Neural progenitor cell (in vitro differentiated cells): Measurements from ENCODE around the gene FRY. TPM values are rescaled to one million over a fixed set of nuclear protein-coding genes. Genes with fewer than 3 reads are reported as not detected.

ENCODE experiments used
- DNase-seq: peaks from one replicate; pipeline ENCODE4 v3.0.0-alpha.2; 2016; ENCODE audit warnings: low spot score
- H2AFZ ChIP-seq: fragments of 200-600 bp; sonication (generic); replicated peaks from 2 replicates; pipeline ENCODE4 v1.6.1; 2016; ENCODE audit warnings: antibody characterized with exemption
- H3F3A ChIP-seq: fragments of 200-600 bp; sonication (generic); 2 replicates; pipeline ENCODE4 v1.6.1; 2016; ENCODE audit warnings: antibody characterized with exemption, low read depth
- H3K27ac ChIP-seq: fragments of 200-600 bp; sonication (generic); 2 replicates; pipeline ENCODE4 v1.5.1; 2016; ENCODE audit warnings: mild to moderate bottlenecking
- H3K27me3 ChIP-seq: fragments of 200-600 bp; sonication (generic); 2 replicates; pipeline ENCODE4 v1.6.1; 2016; ENCODE audit warnings: mild to moderate bottlenecking, moderate library complexity
- H3K36me3 ChIP-seq: fragments of 200-600 bp; sonication (generic); 2 replicates; pipeline ENCODE4 v1.5.1; 2016
- H3K4me1 ChIP-seq: fragments of 200-600 bp; sonication (generic); 2 replicates; pipeline ENCODE4 v1.6.1; 2016; ENCODE audit warnings: mixed run types
- H3K4me2 ChIP-seq: fragments of 200-600 bp; sonication (generic); 2 replicates; pipeline ENCODE4 v1.6.1; 2016
- H3K4me3 ChIP-seq: fragments of 200-600 bp; sonication (generic); 2 replicates; pipeline ENCODE4 v1.5.1; 2016
- H3K79me2 ChIP-seq: fragments of 200-600 bp; sonication (generic); 2 replicates; pipeline ENCODE4 v1.6.1; 2016; ENCODE audit warnings: low read depth
- H3K9ac ChIP-seq: fragments of 200-600 bp; sonication (generic); 2 replicates; pipeline ENCODE4 v1.6.1; 2016
- H3K9me3 ChIP-seq: fragments of 200-600 bp; sonication (generic); 2 replicates; pipeline ENCODE4 v1.5.1; 2016; ENCODE audit warnings: low read depth
- H4K20me1 ChIP-seq: fragments of 200-600 bp; sonication (generic); 2 replicates; pipeline ENCODE4 v1.6.1; 2016; ENCODE audit warnings: low read depth
- H3K27ac Mint-ChIP-seq: 3 replicates; pipeline ENCODE4 v1.8.0; 2021; ENCODE audit warnings: mixed read lengths
- H3K27me3 Mint-ChIP-seq: 2 replicates; pipeline ENCODE4 v1.8.0; 2022; ENCODE audit warnings: low read depth, mild to moderate bottlenecking, inconsistent platforms, moderate library complexity, mixed read lengths; ENCODE audit not compliant: insufficient read depth
- H3K36me3 Mint-ChIP-seq: 3 replicates; pipeline ENCODE4 v1.8.0; 2021; ENCODE audit warnings: mixed read lengths
- H3K4me1 Mint-ChIP-seq: 3 replicates; pipeline ENCODE4 v1.8.0; 2021; ENCODE audit warnings: mixed read lengths
- H3K4me3 Mint-ChIP-seq: 3 replicates; pipeline ENCODE4 v1.8.0; 2021; ENCODE audit warnings: mild to moderate bottlenecking, moderate library complexity, mixed read lengths
- H3K9me3 Mint-ChIP-seq: 3 replicates; pipeline ENCODE4 v1.8.0; 2020; ENCODE audit warnings: mixed read lengths
- CTCF ChIP-seq: fragments of 200-600 bp; sonication (generic); IDR thresholded peaks from 2 replicates; pipeline ENCODE4 v1.5.1; 2017; ENCODE audit warnings: antibody characterized with exemption, mild to moderate bottlenecking
- EZH2 ChIP-seq: fragments of 200-600 bp; sonication (generic); IDR thresholded peaks from 2 replicates; pipeline ENCODE4 v1.6.1; 2017; ENCODE audit warnings: antibody characterized with exemption, mild to moderate bottlenecking, moderate library complexity
- EZH2phosphoT487 ChIP-seq: fragments of 200-600 bp; sonication (generic); IDR thresholded peaks from 2 replicates; pipeline ENCODE4 v1.6.1; 2017; ENCODE audit warnings: antibody characterized with exemption
- total RNA-seq: library from RNA; depleted of rRNA; stranded (reverse); fragments of >200 nt; gene quantifications from 2 replicates; pipeline ENCODE4 v1.2.3, GENCODE V29; 2015; ENCODE audit warnings: low replicate concordance

The FRY gene
- total RNA-seq, 1 donor from 2014 or later, result 12.6 TPM

- H3K9me3 ChIP-seq, result no peaks in the 10 kb centered on the region
- Mint-ChIP-seq H3K4me1 (peaks cover 10% of the 10 kb centered on the region), H3K36me3 (no peaks in the 10 kb centered on the region), H3K27ac (no peak overlapping the region), H3K27me3 (peaks cover 2% of the 10 kb centered on the region), H3K9me3 (no peaks in the 10 kb centered on the region), H3K4me3 (no peak overlapping the region)
- no peak for DNase-seq
- no peaks in the 10 kb centered on the region for H3K4me1 ChIP-seq
- H3F3A ChIP-seq, result no peaks in the 10 kb centered on the region
- H2AFZ ChIP-seq, result no peak overlapping the region
- H4K20me1 ChIP-seq, result no peaks in the 10 kb centered on the region
- H3K79me2 ChIP-seq, result no peaks in the 10 kb centered on the region
- no peak overlapping the region for H3K9ac ChIP-seq
- no peak for TF ChIP-seq CTCF
- TF ChIP-seq EZH2phosphoT487, result no peak
- TF ChIP-seq EZH2, result no peak
- H3K27ac ChIP-seq, result no peak overlapping the region
- H3K4me3 ChIP-seq, result no peak overlapping the region
- no peak overlapping the region for H3K4me2 ChIP-seq
- no peaks in the 10 kb centered on the region for H3K27me3 ChIP-seq
- H3K36me3 ChIP-seq, result no peaks in the 10 kb centered on the region
Measured at GRCh38 chr13:32265726-32266125, 234.2 kb downstream of the FRY start.

GRCh38 chr13:32266130-32266529 is 234.6 kb downstream of the FRY start:
- no peaks in the 10 kb centered on the region for H3K9me3 Mint-ChIP-seq
- H3K79me2 ChIP-seq, result no peaks in the 10 kb centered on the region
- no peak overlapping the region for H3K27ac Mint-ChIP-seq
- H3K4me1 ChIP-seq, result no peaks in the 10 kb centered on the region
- H3K36me3 ChIP-seq, result no peaks in the 10 kb centered on the region
- no peaks in the 10 kb centered on the region for H3K36me3 Mint-ChIP-seq
- H3F3A ChIP-seq, result no peaks in the 10 kb centered on the region
- H3K4me3 Mint-ChIP-seq, result no peak overlapping the region
- peaks cover 10% of the 10 kb centered on the region for H3K4me1 Mint-ChIP-seq
- H3K27me3 Mint-ChIP-seq, result peaks cover 2% of the 10 kb centered on the region
- no peak overlapping the region for H3K4me2 ChIP-seq
- H3K4me3 ChIP-seq, result no peak overlapping the region
- no peak for DNase-seq
- H2AFZ ChIP-seq, result no peak overlapping the region
- no peaks in the 10 kb centered on the region for H3K27me3 ChIP-seq
- H3K9ac ChIP-seq, result no peak overlapping the region
- TF ChIP-seq CTCF (no peak), EZH2 (no peak), EZH2phosphoT487 (no peak)
- H4K20me1 ChIP-seq, result no peaks in the 10 kb centered on the region
- H3K9me3 ChIP-seq, result no peaks in the 10 kb centered on the region
- no peak overlapping the region for H3K27ac ChIP-seq

- Mint-ChIP-seq H3K36me3 (no peaks in the 10 kb centered on the region), H3K4me3 (no peak overlapping the region), H3K27me3 (peaks cover 2% of the 10 kb centered on the region), H3K9me3 (peaks cover 2% of the 10 kb centered on the region), H3K27ac (no peak overlapping the region), H3K4me1 (no peaks in the 10 kb centered on the region)
- H3K4me3 ChIP-seq, result no peak overlapping the region
- no peak overlapping the region for H3K27ac ChIP-seq
- no peaks in the 10 kb centered on the region for H3F3A ChIP-seq
- H3K4me1 ChIP-seq, result no peaks in the 10 kb centered on the region
- H3K27me3 ChIP-seq, result no peaks in the 10 kb centered on the region
- no peaks in the 10 kb centered on the region for H4K20me1 ChIP-seq
- H2AFZ ChIP-seq, result no peak overlapping the region
- H3K79me2 ChIP-seq, result no peaks in the 10 kb centered on the region
- peak; percentile 57 for TF ChIP-seq CTCF
- no peak for TF ChIP-seq EZH2phosphoT487
- no peak overlapping the region for H3K9ac ChIP-seq
- DNase-seq, result peak; percentile 27
- no peaks in the 10 kb centered on the region for H3K36me3 ChIP-seq
- H3K9me3 ChIP-seq, result no peaks in the 10 kb centered on the region
- H3K4me2 ChIP-seq, result no peak overlapping the region
Measured at GRCh38 chr13:32267836-32268439, 236.4 kb downstream of the FRY start.
